Measurements from ENCODE around the gene EPB41L1. TPM values are rescaled to one million over a fixed set of nuclear protein-coding genes. Genes with fewer than 3 reads are reported as not detected.
A peak's percentile ranks its signal among the peaks of the same experiment; 100 is the strongest.
"Not testable (repeated sequence)": the region's sequence is repeated elsewhere in the genome, so short reads cannot be mapped to it uniquely, and the experiment has no call there.

EPB41L1 gene
- total RNA-seq, 1 donor from 2014 or later = 8.3 TPM

DNA sequence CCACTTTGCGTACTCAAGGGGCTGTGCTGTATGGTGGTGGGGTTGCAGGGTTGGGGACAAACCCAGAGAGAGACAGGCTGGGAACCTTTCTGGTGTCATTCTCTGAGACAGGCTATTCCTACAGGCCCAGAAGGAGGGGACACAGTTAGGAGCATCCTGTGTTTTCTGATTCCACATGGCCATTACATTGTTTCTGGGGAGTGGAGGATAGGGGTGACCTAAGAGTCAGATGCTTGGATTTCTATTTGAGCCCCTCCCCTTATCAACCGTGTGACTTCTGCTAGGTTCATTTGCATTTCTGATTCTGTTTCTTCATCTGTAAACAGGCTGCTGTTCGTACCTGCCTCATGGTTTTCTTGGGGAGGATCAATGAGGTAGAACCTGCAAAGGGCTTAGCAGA is 29.4 kb upstream of the EPB41L1 start:
- no peak for DNase-seq (ENCODE audit: low read depth)

DNA sequence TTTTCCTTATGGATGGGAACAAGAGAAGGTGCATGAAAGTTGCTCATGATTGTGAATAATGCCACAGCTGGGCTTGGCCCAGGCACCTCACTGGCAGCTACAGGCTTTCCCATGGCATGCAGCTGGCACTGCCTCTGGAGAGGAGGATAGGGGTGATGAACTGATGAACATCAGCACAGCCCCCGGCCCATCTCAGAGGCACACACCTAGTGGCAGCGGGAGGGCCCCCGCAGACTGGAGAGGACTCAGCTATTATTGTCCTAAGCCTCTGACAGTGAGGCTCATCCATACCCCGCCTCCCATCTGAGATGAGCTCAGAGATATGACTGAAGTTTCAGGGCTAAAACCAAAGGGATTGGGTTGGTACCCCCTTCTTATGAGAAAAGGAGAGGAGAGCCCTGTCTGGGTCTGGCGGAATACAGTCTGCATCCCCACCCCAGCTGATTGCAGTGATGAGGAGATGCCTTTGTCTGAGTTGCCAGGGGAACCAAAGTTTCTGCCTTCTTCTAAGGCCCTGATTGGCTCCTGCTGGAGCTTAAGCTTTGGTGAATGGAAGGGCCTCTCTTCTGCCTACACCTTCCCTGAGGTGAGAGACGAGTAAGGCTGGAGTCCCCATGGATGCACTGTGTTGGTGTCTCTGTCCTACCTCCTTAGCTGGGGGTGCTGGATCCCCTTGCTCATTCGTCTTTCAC is 27.6 kb upstream of the EPB41L1 start:
- DNase-seq (ENCODE audit: low read depth) = no peak

DNA sequence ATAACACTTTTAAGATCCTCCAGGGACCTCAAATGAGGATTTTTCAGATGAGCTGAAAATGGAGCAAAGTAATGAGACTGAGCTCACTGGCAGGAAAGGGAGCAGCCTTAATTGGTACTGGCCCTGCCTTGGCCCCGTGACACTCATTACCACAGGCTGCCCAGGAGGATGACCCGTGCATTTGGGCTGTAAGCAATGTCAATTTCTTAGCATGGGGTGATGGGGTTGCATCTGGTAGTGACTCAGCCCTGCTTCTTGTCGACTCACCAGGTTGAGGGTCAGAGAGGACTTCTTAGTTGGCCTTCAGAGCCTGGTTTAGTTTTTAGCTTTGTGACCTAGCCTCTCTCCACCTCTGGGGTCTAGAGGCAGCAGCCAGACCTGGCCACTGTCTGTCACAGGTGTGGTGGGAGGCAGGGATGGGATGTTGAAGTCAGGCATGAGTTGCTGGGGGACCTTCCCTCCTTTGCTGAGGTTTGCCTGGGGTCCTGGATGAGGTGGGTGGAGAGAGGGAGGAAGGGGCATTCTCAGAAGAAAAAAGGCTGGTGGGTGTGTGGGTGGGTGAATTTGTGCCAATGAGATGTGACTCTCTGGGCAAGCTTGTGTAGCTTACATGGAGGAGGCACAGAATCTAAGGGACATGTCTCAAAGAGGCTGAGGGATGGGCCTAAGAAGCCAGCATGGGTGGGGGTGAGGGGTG is 25.9 kb upstream of the EPB41L1 start:
- DNase-seq (ENCODE audit: low read depth) = peak; percentile 78

DNA sequence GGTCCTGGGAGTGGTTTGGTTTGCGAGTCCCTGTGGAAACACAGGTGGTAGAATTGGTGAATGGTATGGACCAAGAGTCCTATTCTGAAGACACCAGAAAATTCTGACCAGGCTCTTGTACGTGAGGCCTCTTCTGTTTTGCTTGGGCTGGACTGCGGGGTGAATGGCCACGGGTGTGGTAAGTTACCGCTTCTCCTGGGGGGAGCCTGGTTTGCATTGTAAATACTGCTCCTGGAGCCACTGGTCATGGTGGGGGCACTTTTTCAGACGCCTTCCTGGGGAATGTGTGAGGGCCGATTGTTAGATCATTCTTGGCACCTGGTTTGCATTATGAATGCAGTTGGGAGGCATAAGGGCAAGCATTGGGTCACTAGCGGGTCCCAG is 25.4 kb upstream of the EPB41L1 start:
- DNase-seq (ENCODE audit: low read depth) = no peak

DNA sequence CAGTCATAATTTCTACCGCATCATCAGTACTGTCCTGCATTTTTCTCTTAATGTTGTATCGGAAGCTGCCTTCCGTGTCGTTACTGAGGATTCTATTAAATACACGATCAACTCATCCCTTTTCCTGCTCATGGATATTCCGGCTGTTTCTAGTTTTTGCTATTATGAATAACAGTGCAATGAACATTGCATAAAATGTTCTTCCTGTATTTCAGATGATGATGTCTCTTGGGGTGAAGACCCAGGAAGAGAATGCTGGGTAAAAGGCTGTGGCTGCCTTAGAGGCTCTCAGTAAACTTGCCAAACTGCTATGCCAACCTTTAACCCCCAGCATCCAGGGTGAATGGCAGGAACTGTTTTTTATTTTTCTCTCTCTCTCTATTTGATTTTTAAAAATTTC is 24.1 kb upstream of the EPB41L1 start:
- DNase-seq (ENCODE audit: low read depth) = no peak

DNA sequence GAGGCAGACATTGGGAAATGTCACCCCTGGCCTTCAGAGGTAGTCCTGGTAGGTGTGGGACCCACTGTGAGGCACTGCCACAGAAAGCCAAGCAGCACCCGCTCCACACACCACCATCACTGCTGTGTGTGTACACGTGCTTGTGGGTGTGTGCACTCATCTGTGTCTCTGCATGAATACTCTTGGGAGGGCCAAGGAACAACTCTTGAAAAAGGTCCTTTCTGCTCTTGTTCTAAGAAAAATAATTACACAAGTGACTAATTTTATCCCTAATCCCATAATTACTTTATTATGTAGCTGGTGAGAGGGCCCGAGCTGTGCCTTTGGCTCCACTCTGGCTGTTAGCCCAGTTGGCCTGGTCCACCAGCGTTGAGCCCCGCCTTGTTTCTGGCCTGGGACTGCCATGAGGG is 21.7 kb upstream of the EPB41L1 start:
- DNase-seq (ENCODE audit: low read depth) = no peak

DNA sequence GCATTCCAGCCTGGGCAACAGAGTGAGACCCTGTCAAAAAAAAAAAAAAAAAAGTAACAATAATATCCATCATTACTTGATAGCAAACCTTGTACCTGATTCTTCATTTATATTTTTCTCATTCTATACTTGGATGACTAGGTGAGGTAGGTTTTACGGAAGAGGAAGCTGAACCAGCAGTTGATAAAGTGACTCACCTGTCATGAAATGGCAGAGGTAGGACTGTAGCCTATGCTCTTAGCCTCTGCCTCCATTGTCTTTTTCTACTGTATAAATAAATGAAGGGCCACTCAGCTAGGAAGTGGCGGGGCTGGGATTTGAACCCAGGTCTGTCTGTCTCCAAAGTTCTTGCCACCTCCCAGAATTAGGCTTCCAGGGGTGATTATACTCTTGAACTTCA is 20.7 kb upstream of the EPB41L1 start:
- DNase-seq (ENCODE audit: low read depth) = no peak

DNA sequence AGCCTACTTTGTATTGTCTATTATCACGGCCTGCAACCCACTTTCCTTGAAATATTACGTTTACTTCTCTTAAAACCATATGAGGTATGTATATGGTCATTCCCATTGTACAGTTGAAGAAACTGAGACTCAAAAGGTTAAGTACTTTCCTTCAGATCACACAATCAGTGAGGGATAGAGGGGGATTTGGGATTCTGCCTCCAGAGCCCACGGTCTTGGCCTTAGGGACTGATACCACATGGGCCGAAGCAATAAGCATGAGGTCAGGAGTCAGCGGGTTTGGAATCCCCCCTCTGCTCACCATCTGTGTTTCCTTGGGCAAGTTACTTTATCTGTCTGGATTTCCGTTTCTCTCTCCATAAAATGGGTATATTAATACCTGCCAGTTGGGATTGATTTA is 19.4 kb upstream of the EPB41L1 start:
- DNase-seq (ENCODE audit: low read depth) = no peak

DNA sequence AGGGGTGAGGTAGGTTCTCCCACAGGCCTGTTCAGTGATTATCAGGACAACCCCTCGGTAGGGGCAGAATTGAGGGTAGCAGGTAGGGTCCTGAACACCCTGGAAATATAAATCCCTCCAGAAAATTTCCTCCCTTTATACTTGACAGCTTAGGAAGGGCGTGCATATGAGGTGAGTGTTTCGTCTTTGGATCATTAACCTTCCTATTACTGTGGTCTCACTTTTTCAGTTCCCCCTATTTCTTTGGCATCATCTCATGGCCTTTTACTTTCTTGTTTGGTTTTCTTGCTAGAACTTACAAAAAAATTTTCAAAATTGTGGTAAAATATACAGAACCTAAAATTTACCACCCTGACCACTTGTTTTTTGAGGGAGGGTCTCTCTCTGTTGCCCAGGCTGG is 18.7 kb upstream of the EPB41L1 start:
- DNase-seq (ENCODE audit: low read depth) = no peak

DNA sequence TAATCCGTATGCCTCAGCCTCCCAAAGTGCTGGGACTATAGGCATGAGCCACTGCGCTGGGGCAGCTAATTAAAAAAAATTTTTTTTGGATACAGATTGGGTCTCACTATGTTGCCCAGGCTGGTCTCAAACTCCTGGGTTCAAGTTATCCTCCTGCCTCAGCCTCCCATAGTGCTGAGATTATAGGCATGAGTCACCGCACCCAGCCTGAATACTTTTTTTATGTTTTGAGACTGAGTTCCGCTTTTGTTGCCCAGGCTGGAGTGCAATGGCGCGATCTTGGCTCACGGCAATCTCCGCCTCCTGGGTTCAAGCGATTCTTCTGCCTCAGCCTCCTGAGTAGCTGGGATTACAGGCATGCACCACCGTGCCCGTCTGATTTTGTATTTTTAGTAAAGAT is 17.2 kb upstream of the EPB41L1 start:
- DNase-seq (ENCODE audit: low read depth) = not testable (repeated sequence)

DNA sequence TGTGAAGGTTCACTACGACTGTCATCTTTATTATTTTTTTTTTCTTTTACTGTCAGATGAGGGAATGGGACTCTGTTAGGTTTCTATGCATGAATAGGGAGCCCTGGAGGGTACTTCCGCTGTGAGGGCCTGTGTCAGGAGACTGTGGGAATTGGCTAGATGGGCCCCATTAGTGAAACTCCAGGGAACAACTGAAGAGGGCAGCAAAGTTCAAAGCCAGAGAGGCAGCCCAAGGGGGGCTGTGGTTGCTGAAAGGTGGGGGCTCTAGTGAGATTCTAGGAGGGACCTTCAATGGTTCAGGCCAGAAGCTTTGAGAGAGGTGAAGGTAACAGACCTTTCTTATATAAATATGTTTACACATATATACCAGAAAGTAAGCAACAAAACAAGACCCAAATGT is 13.2 kb upstream of the EPB41L1 start:
- DNase-seq (ENCODE audit: low read depth) = no peak

DNA sequence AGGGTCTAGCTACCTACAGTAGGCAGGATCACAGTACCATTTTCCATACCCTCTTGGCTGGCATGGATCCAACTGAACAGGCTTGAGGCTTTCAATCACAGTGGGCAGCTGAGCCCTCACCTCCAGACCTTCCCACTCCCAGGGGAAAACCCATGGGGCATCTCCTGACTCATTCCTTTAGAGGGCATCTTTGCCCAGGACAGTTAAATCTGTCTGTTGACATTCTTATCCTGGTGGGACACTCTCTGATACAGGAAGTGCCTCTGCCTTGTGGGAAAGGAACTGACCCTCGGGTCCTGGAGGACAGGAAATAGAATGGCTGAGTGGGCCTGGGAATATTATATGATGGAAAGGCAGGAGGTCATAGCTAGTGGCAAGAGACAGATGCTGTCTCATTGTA is 10.2 kb upstream of the EPB41L1 start:
- peak; percentile 69 for DNase-seq (ENCODE audit: low read depth)

DNA sequence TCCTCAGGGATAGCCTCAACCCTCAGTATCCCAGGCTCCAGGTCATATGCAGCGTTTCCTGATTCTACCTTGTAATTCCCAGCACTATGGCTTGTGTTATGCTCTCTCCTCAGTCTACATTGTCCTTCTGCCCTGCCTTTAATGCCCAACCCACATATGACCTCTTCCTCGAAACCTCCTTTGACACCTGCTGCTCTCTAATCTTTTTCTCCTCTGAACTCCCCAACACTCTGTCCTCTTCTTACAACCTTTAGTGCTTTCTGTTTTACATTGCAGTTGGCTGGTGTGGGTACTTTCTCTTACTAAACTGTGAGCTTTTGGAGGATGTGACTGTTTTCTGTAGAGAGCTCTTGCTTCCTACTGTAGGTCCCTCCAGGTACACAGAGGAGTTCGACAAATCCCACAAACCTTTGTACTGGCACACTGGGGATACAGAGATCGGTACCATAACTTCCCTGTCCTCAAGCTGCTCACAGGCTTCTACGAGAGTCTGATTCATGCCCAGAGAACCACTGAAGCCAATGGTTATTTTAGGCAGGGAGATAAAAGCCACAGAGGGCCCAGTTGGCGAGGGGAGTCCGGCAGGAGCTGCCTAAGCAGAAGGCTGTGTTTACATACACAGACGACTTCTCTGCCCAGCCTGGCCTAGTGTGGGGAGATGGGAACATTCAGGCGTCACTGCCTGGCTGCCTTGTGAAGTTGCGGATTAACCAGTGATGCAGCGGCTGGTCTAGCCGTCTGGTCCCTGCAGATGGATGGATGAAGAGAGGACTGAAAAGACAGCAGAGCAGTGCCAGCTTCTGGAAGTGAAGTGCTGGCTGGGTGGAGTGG is 8.4 kb upstream of the EPB41L1 start:
- peak; percentile 93 for DNase-seq (ENCODE audit: low read depth)

DNA sequence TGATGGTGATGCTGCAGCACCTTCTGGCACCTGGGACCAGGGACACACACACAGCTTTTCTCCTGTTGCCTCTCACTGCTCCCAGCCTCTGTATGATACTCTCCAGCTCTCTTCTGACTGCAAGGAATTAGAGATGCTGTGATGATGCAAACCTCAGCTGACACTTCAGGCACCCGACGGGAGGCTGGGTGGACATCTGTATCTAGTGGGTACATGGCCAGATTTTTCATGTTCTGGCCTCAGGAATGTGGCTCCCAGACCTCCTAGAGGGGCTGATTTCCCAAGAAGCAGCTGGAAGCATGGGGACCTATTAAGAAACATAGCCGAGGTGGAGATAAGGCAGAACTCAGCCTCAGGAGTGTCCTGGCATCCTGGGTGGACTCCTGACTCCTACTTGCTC is 6.8 kb upstream of the EPB41L1 start:
- DNase-seq (ENCODE audit: low read depth) = peak; percentile 36

DNA sequence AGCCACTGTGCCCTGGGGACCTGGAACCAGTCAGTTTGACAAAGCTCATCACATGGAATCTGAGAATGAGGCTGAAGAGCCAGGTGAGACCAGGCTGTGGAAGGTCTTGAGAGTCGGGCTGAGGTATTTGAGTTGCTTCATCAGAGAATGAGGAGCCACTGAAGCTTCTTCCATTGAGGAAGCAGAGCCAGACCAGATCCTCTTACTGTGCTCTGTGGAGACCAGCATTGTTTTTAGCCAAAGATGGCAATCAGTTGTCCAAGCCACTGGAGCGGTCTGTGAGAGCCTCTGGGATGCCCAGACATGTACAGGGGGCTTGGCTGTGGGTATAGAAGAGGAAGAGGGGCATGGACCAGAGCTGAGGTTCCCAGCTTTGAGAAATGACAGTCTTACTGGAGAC is 6.1 kb upstream of the EPB41L1 start:
- no peak for DNase-seq (ENCODE audit: low read depth)

DNA sequence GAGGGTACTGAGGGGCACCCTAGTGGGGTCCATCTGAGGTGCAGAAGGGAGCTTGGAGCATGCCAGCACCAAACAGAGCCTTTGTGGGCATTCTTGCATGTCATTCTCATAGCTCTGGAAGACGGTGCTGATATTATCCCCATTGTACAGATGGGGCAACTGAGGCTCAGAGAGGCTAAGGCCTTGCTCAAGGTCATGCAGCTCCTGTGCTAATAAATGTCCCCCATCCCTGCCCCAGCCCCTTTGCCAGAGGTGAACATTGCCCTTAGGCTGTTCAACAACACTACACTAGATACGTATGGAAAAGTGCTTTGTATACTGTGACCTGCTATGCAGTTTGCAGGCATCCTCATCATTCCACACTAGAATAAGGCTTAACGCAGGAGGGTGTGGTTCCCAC is 5.5 kb upstream of the EPB41L1 start:
- DNase-seq (ENCODE audit: low read depth) = no peak

DNA sequence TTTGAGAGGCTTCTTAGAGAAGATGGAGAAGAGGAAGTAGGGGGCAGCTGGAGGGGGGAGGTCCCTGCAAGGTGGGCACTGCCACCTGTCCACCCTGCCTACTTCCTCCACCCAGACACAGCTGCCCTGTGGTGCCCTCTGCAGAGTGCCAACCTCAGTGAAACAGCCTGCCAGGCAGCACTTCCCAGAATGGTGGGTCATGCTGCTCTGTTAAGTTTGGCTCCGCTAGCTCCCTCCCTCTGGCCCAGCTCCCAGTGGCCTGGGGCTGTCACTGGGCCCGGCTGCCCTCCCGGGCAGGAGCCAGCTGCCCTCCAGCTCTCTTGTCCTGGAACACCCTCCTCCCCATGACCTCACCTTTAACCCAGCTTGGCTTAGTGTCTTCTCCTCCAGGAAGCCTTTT is 5.1 kb upstream of the EPB41L1 start:
- peak; percentile 81 for DNase-seq (ENCODE audit: low read depth)

DNA sequence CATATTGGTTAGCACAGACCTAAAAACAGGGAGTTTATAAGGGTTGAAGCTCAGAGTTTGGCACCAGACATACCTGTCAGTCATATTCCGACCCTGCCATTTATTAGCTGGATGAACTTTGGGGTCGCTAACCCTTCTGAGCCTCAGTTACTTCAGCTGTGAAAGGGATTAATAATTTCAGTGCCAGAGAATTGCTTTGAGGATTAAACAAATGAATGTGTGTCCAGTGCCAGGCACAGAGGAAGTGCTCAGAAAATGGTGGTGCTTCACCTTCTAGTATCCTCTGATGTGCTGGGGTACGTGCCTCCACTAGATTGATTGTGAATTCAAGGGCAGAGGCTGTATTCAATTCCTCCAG is 4.1 kb upstream of the EPB41L1 start:
- DNase-seq (ENCODE audit: low read depth) = no peak

DNA sequence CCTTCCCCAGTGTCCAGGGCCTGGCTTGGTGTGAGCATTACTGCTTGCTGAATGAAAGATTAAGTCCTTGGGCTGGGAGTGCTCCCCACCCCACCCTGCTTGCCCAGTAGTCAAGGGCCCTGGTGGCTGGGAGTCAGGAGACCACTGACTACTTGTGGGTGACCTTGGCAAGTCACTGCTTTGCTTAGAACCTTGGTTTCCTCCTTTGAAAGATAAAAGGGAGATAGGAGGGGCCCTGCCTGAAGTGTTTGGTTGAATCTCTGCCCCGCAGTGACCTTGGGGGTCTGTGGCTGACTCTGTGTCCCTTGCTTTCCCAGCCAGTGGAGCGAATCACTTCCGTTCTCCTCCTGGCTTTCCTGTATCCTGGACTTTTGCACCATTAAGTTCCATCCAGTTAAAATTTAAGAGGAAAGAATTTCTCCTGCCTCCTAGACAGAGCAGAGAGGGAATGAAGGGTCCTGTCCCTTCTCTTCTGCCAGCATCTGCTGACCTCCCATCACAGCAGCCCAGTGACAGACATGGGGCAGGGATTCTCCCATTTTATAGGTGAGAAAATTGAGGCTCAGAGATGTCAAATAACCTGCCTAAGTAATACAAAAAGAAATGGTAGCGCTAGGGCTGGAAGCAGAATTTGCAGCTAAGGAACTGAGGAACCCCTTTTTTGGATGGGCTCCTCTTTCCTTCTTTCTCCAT is 3.5 kb upstream of the EPB41L1 start:
- no peak for DNase-seq (ENCODE audit: low read depth)

DNA sequence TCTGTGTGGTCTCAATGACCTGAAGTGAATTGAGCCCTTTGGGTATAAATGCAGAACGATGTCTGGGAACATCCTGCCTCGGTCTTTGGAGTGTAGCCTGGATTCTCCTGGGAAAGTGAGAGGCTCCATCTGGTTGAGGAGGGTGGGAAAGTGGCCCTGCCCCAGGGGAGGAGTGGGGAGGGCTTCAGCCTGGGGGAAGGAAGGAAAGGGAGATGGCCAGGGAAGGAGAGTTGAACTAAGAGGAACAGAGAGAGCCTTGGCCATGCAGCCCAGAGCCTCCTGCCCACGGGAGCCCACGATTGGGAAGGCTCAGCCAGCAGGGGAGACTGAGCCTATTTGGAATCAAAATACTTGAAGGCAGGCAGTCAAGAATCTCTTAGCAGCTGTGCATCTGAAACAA is 2.3 kb upstream of the EPB41L1 start:
- DNase-seq (ENCODE audit: low read depth) = no peak

DNA sequence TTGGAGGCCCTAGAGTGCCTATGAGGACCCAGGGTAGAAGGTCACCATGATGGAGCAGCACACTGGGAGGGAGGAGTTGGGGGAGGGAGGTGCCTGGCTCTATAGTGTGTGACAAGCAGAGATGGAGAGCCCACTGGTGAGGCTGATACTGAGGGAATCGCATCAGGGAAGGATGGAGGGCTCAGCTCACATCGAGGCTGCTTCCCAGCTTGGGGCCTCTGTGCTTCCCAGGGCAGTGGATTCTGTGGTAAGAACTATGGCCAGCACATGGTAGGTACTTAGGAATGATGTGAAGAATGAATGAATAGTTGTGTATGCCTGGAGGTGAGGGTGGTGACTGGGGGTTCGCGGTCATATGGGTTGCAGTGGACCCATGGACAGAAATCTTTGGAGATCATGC is 1.3 kb upstream of the EPB41L1 start:
- no peak for DNase-seq (ENCODE audit: low read depth)

All from myocyte (in vitro differentiated cells).